Endodermal cell (in vitro differentiated cells): Measurements from ENCODE around the gene LRRN3. TPM values are rescaled to one million over a fixed set of nuclear protein-coding genes. Genes with fewer than 3 reads are reported as not detected.

Experiments
- DNase-seq: peaks from one replicate; pipeline ENCODE4 v3.0.0-alpha.2; 2017
- H3K27ac ChIP-seq: 2 replicates; pipeline ENCODE4 v1.5.1; 2013; ENCODE audit warnings: mild to moderate bottlenecking, low read depth, low read length, moderate library complexity
- H3K27me3 ChIP-seq: 2 replicates; pipeline ENCODE4 v1.6.1; 2013; ENCODE audit warnings: mild to moderate bottlenecking, low read length, moderate library complexity; ENCODE audit not compliant: insufficient read depth, control insufficient read depth, poor library complexity, severe bottlenecking
- H3K36me3 ChIP-seq: 2 replicates; pipeline ENCODE4 v1.7.0; 2013; ENCODE audit warnings: mild to moderate bottlenecking, low read length, moderate library complexity; ENCODE audit not compliant: control insufficient read depth, insufficient read depth
- H3K4me1 ChIP-seq: one replicate; pipeline ENCODE4 v1.7.0; 2013; ENCODE audit warnings: low read length; ENCODE audit not compliant: control insufficient read depth, insufficient read depth
- H3K4me3 ChIP-seq: 2 replicates; pipeline ENCODE4 v1.5.1; 2013; ENCODE audit warnings: mild to moderate bottlenecking, low read length, moderate library complexity
- H3K9ac ChIP-seq: 2 replicates; pipeline ENCODE4 v1.6.1; 2013; ENCODE audit warnings: mild to moderate bottlenecking, low read length, moderate library complexity; ENCODE audit not compliant: poor library complexity, severe bottlenecking; ENCODE audit errors: extremely low read depth
- H3K9me3 ChIP-seq: 2 replicates; pipeline ENCODE4 v1.6.1; 2013; ENCODE audit warnings: mild to moderate bottlenecking, low read length, moderate library complexity; ENCODE audit not compliant: control insufficient read depth
- H3K27ac Mint-ChIP-seq: 2 replicates; pipeline ENCODE4 v1.8.0; 2020; ENCODE audit warnings: mixed read lengths
- H3K27me3 Mint-ChIP-seq: 2 replicates; pipeline ENCODE4 v1.8.0; 2021; ENCODE audit warnings: mild to moderate bottlenecking, mixed read lengths; ENCODE audit not compliant: insufficient read depth
- H3K36me3 Mint-ChIP-seq: 2 replicates; pipeline ENCODE4 v1.8.0; 2020; ENCODE audit warnings: low read depth, mixed read lengths
- H3K4me1 Mint-ChIP-seq: 2 replicates; pipeline ENCODE4 v1.8.0; 2020; ENCODE audit warnings: mixed read lengths
- H3K4me3 Mint-ChIP-seq: 2 replicates; pipeline ENCODE4 v1.8.0; 2020; ENCODE audit warnings: mild to moderate bottlenecking, moderate library complexity, mixed read lengths
- H3K9me3 Mint-ChIP-seq: 2 replicates; pipeline ENCODE4 v1.8.0; 2020; ENCODE audit warnings: mild to moderate bottlenecking, mixed read lengths
- CTCF ChIP-seq: fragments of 200-600 bp; sonication (generic); conservative IDR thresholded peaks from 2 replicates; pipeline ENCODE4 v1.5.0; 2021; ENCODE audit warnings: antibody characterized with exemption, mild to moderate bottlenecking
- WGBS, 2 experiments: methylation state at CpG; one replicate each; pipeline versions ENCODE4 v1.1.5 to v1.1.7; 2013; ENCODE audit warnings: missing lambda C conversion rate in 2 of 2, mixed read lengths in 1 of 2; ENCODE audit not compliant: insufficient coverage in 1 of 2, insufficient read length in 1 of 2; 5-methylcytosine and 5-hydroxymethylcytosine counted together
- total RNA-seq, 2 donors: library from RNA; stranded (reverse); fragmentation: NEBNext Ultra II Directional in 1 of 2; extraction: Animal tissue kit (Norgen Biotek cat#: 25700) in 1 of 2; gene quantifications; 2 replicates in 1 of 2; 3 replicates in 1 of 2; pipeline ENCODE4 v1.2.1, GENCODE V29; 2021

Gene LRRN3
- total RNA-seq, 2 donors from 2014 or later, result 1.3 TPM; not detected in 1

DNA sequence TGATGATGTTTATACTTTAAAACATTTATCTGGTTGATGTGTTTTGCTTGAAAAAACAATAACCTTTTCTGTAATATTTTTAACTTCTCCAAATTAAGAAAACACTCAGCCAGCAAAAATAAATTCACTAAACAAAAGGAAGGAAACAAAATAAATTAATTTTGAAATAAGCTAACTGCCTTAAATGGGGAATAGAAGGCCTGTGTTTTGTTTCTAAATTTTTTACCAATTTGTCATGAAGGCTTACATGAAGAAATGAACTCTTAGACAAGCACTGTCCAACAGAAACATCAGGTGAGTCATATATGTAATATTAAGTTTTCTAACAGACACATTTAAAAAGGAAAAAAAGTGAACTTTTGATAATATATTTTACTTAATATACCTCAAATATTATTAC lies 68.5 kb downstream of the LRRN3 start:
- no peaks in the 10 kb centered on the region for H3K27me3 ChIP-seq
- Mint-ChIP-seq H3K36me3 (no peaks in the 10 kb centered on the region), H3K4me3 (no peak overlapping the region), H3K4me1 (peaks cover 4% of the 10 kb centered on the region), H3K27me3 (no peaks in the 10 kb centered on the region), H3K27ac (no peak overlapping the region), H3K9me3 (no peaks in the 10 kb centered on the region)
- no peaks in the 10 kb centered on the region for H3K36me3 ChIP-seq
- H3K4me3 ChIP-seq, result no peak overlapping the region
- no peak overlapping the region for H3K27ac ChIP-seq
- no peak overlapping the region for H3K9ac ChIP-seq
- DNase-seq, result no peak
- TF ChIP-seq CTCF, result no peak
- no peaks in the 10 kb centered on the region for H3K4me1 ChIP-seq
- no peaks in the 10 kb centered on the region for H3K9me3 ChIP-seq

DNA sequence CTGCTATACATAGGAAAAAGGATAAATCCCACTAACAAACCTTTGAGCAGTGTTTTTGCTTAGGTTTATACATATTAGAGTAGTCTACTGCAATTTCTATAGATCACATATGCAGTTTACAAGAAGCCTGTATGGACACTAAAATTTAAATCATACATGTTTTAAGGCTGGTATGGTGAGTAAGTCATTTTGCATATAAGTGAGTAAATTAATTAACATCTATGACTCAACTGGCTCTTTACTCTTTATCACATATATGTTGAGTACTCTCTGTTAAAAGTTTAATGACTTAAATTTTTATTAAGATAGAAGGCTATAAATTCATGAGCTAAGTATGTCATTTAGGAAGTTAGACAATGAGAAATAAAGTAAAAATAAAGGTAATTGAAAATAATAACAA lies 69.4 kb downstream of the LRRN3 start:
- peaks cover 4% of the 10 kb centered on the region for H3K4me1 Mint-ChIP-seq
- Histone ChIP-seq H3K36me3 (no peaks in the 10 kb centered on the region), H3K9ac (no peak overlapping the region), H3K4me3 (no peak overlapping the region), H3K27me3 (no peaks in the 10 kb centered on the region), H3K4me1 (no peaks in the 10 kb centered on the region), H3K9me3 (no peaks in the 10 kb centered on the region), H3K27ac (no peak overlapping the region)
- H3K27me3 Mint-ChIP-seq, result no peaks in the 10 kb centered on the region
- TF ChIP-seq CTCF, result no peak
- no peaks in the 10 kb centered on the region for H3K36me3 Mint-ChIP-seq
- H3K27ac Mint-ChIP-seq, result no peak overlapping the region
- H3K4me3 Mint-ChIP-seq, result no peak overlapping the region
- DNase-seq, result no peak
- no peaks in the 10 kb centered on the region for H3K9me3 Mint-ChIP-seq

- Mint-ChIP-seq H3K4me3 (no peak overlapping the region), H3K36me3 (no peaks in the 10 kb centered on the region), H3K27ac (no peak overlapping the region), H3K27me3 (no peaks in the 10 kb centered on the region), H3K4me1 (peaks cover 12% of the 10 kb centered on the region), H3K9me3 (no peaks in the 10 kb centered on the region)
- Histone ChIP-seq H3K9ac (no peak overlapping the region), H3K27ac (no peak overlapping the region), H3K4me1 (no peaks in the 10 kb centered on the region), H3K9me3 (no peaks in the 10 kb centered on the region), H3K4me3 (no peak overlapping the region), H3K36me3 (no peaks in the 10 kb centered on the region), H3K27me3 (no peaks in the 10 kb centered on the region)
- TF ChIP-seq CTCF, result no peak
- no peak for DNase-seq
- 93 to 100% methylated on average over 1 to 3 of the region's 3 CpGs for WGBS, 2 experiments
Measured at GRCh38 chr7:111162692-111163091, 71.8 kb downstream of the LRRN3 start.
